B cell (primary cell): ENCODE results near the gene JARID2.

Experiments used
- EZH2 ChIP-seq: IDR thresholded peaks from 2 replicates; pipeline ENCODE4 v1.6.1; 2012; ENCODE audit warnings: borderline replicate concordance, low read depth, mild to moderate bottlenecking, moderate library complexity, low read length; ENCODE audit not compliant: insufficient read depth, poor library complexity, severe bottlenecking
- TF ChIP-seq, protein P1 (sequence below): fragments of 200-600 bp; IDR thresholded peaks from one replicate; pipeline ENCODE4 v1.8.0; 2022; ENCODE audit warnings: antibody characterized with exemption, mild to moderate bottlenecking

DNA sequence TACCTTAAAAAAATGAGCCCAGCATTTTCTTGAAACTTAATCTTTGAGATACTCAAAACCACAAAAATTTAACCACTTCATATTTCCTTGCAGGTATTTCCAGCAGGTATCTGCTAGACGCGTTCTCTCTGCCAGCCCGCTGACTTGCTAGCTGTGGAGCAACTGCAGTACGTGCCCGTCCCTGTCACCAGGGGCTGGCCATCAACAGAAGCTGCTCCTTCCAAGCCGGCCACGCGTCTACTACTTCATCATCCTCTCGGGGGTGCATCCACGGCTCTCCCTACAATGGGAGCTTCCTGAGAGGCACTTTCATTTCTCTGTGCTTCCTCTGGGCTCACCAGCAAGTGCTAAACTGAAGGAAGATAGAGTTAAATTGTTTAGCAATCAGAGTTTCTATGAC lies 284.5 kb downstream of the JARID2 start:
- TF ChIP-seq, protein P1, sequence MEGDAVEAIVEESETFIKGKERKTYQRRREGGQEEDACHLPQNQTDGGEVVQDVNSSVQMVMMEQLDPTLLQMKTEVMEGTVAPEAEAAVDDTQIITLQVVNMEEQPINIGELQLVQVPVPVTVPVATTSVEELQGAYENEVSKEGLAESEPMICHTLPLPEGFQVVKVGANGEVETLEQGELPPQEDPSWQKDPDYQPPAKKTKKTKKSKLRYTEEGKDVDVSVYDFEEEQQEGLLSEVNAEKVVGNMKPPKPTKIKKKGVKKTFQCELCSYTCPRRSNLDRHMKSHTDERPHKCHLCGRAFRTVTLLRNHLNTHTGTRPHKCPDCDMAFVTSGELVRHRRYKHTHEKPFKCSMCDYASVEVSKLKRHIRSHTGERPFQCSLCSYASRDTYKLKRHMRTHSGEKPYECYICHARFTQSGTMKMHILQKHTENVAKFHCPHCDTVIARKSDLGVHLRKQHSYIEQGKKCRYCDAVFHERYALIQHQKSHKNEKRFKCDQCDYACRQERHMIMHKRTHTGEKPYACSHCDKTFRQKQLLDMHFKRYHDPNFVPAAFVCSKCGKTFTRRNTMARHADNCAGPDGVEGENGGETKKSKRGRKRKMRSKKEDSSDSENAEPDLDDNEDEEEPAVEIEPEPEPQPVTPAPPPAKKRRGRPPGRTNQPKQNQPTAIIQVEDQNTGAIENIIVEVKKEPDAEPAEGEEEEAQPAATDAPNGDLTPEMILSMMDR = no peak
- no peak for TF ChIP-seq EZH2
